ENCODE results near the gene OR9Q2. TPM values are rescaled to one million over a fixed set of nuclear protein-coding genes. Genes with fewer than 3 reads are reported as not detected.
"Not testable (repeated sequence)": the region's sequence is repeated elsewhere in the genome, so short reads cannot be mapped to it uniquely, and the experiment has no call there.

OR9Q2 gene
- under 0.01 TPM for total RNA-seq

- FAIRE-seq = no peak
- DNase-seq (ENCODE audit: low spot score in 2 of 2) = no peak
These were observed at the start of gene OR9Q2 for GRCh38 chr11:58188770-58189169. Gene OR9Q2, plus strand, starts transcription at chr11:58189070. Its CDS starts 1,421 bp downstream, at chr11:58190491.

- DNase-seq (ENCODE audit: low spot score in 2 of 2) = no peak
- FAIRE-seq = no peak
These were observed 46.1 kb upstream of the OR9Q2 start for GRCh38 chr11:58142761-58143160.

- no peak for DNase-seq (ENCODE audit: low spot score in 2 of 2)
- FAIRE-seq = no peak
These were observed 36.1 kb upstream of the OR9Q2 start for GRCh38 chr11:58152781-58153180.

GRCh38 chr11:58164389-58164788, 24.5 kb upstream of the OR9Q2 start:
- DNase-seq (ENCODE audit: low spot score in 2 of 2) (no peak), FAIRE-seq (no peak)

GRCh38 chr11:58164990-58165389, 23.9 kb upstream of the OR9Q2 start:
- no peak for DNase-seq (ENCODE audit: low spot score in 2 of 2)
- FAIRE-seq = no peak

GRCh38 chr11:58165504-58166106, 23.3 kb upstream of the OR9Q2 start:
- no peak for FAIRE-seq
- no peak for DNase-seq (ENCODE audit: low spot score in 2 of 2)

GRCh38 chr11:58177409-58178054, 11.3 kb upstream of the OR9Q2 start:
- no peak for FAIRE-seq
- no peak for DNase-seq (ENCODE audit: low spot score in 2 of 2)

GRCh38 chr11:58178444-58178843, 10.4 kb upstream of the OR9Q2 start:
- no peak for FAIRE-seq
- DNase-seq (ENCODE audit: low spot score in 2 of 2) = no peak

GRCh38 chr11:58179648-58180047, 9.2 kb upstream of the OR9Q2 start:
- DNase-seq (ENCODE audit: low spot score in 2 of 2) = no peak
- no peak for FAIRE-seq

GRCh38 chr11:58186938-58187337, 1.9 kb upstream of the OR9Q2 start:
- no peak for DNase-seq (ENCODE audit: low spot score in 2 of 2)
- no peak for FAIRE-seq

GRCh38 chr11:58192229-58192628, 3.4 kb downstream of the OR9Q2 start:
- no peak for FAIRE-seq
- no peak for DNase-seq (ENCODE audit: low spot score in 2 of 2)

- FAIRE-seq (no peak), DNase-seq (ENCODE audit: low spot score in 2 of 2) (no peak)
These were observed 4.5 kb downstream of the OR9Q2 start for GRCh38 chr11:58193391-58193790.

- FAIRE-seq (no peak), DNase-seq (ENCODE audit: low spot score in 2 of 2) (no peak)
These were observed 7.1 kb downstream of the OR9Q2 start for GRCh38 chr11:58195939-58196338.

GRCh38 chr11:58199271-58199670, 10.4 kb downstream of the OR9Q2 start:
- FAIRE-seq = no peak
- DNase-seq (ENCODE audit: low spot score in 2 of 2) = no peak

GRCh38 chr11:58204042-58204441, 15.2 kb downstream of the OR9Q2 start, which contains the start of gene OR1S2:
Gene OR1S2, minus strand, starts transcription at chr11:58204142. Its CDS starts 0 bp downstream, at chr11:58204142.
- no peak for FAIRE-seq
- DNase-seq (ENCODE audit: low spot score in 2 of 2) = no peak

GRCh38 chr11:58212420-58212819, 23.6 kb downstream of the OR9Q2 start, which contains the start of gene OR1S1:
Gene OR1S1, plus strand, starts transcription at chr11:58212720.
- not testable (repeated sequence) for DNase-seq (ENCODE audit: low spot score in 2 of 2); FAIRE-seq

GRCh38 chr11:58216476-58216875, 27.6 kb downstream of the OR9Q2 start:
- DNase-seq (ENCODE audit: low spot score in 2 of 2) = no peak
- no peak for FAIRE-seq

- FAIRE-seq = no peak
These were observed 33.9 kb downstream of the OR9Q2 start for GRCh38 chr11:58222721-58223120.

GRCh38 chr11:58227956-58228615, 39.2 kb downstream of the OR9Q2 start:
- no peak for DNase-seq (ENCODE audit: low spot score in 2 of 2)

More at GRCh38 chr11:58222721-58223120, 33.9 kb downstream of the OR9Q2 start:
- no peak for DNase-seq (ENCODE audit: low spot score in 2 of 2)

More at GRCh38 chr11:58227956-58228615, 39.2 kb downstream of the OR9Q2 start:
- no peak for FAIRE-seq
